GM21825 (cell line): ENCODE measurements around the gene KIAA0513.

Source experiments
- ATAC-seq: cut with Tn5 transposase; IDR thresholded peaks from one replicate; pipeline ENCODE4 v1.9.1; 2021; ENCODE audit warnings: mild to moderate bottlenecking, moderate library complexity; ENCODE audit not compliant: unreplicated experiment

The KIAA0513 gene

GRCh38 chr16:85086347-85087291, 59.0 kb downstream of the KIAA0513 start:
- ATAC-seq: no peak

GRCh38 chr16:85087899-85088569, 60.4 kb downstream of the KIAA0513 start:
- no peak for ATAC-seq

GRCh38 chr16:85088570-85089199, 61.1 kb downstream of the KIAA0513 start:
- ATAC-seq: no peak

- ATAC-seq: no peak
Observed at GRCh38 chr16:85089525-85089924, 61.9 kb downstream of the KIAA0513 start.

GRCh38 chr16:85090181-85090580, 62.6 kb downstream of the KIAA0513 start:
- no peak for ATAC-seq

GRCh38 chr16:85090873-85091521, 63.4 kb downstream of the KIAA0513 start:
- ATAC-seq: no peak

GRCh38 chr16:85091522-85091910, 63.9 kb downstream of the KIAA0513 start:
- ATAC-seq: no peak

- ATAC-seq: no peak
Observed at GRCh38 chr16:85092309-85092708, 64.7 kb downstream of the KIAA0513 start.

GRCh38 chr16:85092851-85093250, 65.3 kb downstream of the KIAA0513 start:
- no peak for ATAC-seq

GRCh38 chr16:85093705-85094104, 66.1 kb downstream of the KIAA0513 start:
- ATAC-seq: no peak

- no peak for ATAC-seq
Observed at GRCh38 chr16:85094176-85094805, 66.7 kb downstream of the KIAA0513 start.

GRCh38 chr16:85094812-85095211, 67.2 kb downstream of the KIAA0513 start:
- no peak for ATAC-seq

- ATAC-seq: no peak
Observed at GRCh38 chr16:85096921-85097320, 69.3 kb downstream of the KIAA0513 start.

GRCh38 chr16:85098565-85098964, 71.0 kb downstream of the KIAA0513 start:
- no peak for ATAC-seq

GRCh38 chr16:85100265-85100664, 72.7 kb downstream of the KIAA0513 start:
- ATAC-seq: no peak

GRCh38 chr16:85101956-85102630, 74.5 kb downstream of the KIAA0513 start:
- no peak for ATAC-seq

- no peak for ATAC-seq
Observed at GRCh38 chr16:85103114-85104079, 75.8 kb downstream of the KIAA0513 start.

- ATAC-seq: no peak
Observed at GRCh38 chr16:85104147-85104546, 76.6 kb downstream of the KIAA0513 start.

- no peak for ATAC-seq
Observed at GRCh38 chr16:85104821-85105391, 77.3 kb downstream of the KIAA0513 start.
